NT2/D1 (cell line): ENCODE measurements around the gene CTNNA3.

Experiments
- SUZ12 ChIP-seq: IDR thresholded peaks from 2 replicates; pipeline ENCODE4 v1.6.1; 2011; ENCODE audit not compliant: insufficient read length, insufficient read depth; ENCODE audit errors: extremely low read depth
- ZNF274 ChIP-seq: IDR thresholded peaks from 2 replicates; pipeline ENCODE4 v1.6.1; 2011; ENCODE audit warnings: mild to moderate bottlenecking, low read depth, low read length

DNA sequence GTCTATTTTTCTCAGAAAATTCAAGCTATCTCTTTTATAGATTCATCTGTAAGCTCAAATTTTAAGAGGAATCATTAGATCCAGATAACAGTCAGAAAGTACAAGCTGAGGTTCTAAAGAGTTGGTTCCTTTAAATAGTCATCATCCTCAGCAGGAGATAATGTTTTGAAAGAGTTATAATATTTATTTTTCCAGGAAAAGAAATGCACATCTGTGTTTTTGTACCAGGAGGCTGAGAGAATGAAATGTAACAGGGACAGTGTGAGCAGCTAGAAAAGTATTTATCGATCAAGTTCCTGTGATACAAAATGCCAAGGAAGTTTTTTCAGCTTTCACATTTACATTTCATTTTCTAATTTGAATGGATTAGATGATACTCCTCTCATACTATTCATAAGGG lies 890.4 kb downstream of the CTNNA3 start:
- TF ChIP-seq ZNF274 (no peak), SUZ12 (no peak)
